ENCODE measurements around the gene RBMS3.

DNA sequence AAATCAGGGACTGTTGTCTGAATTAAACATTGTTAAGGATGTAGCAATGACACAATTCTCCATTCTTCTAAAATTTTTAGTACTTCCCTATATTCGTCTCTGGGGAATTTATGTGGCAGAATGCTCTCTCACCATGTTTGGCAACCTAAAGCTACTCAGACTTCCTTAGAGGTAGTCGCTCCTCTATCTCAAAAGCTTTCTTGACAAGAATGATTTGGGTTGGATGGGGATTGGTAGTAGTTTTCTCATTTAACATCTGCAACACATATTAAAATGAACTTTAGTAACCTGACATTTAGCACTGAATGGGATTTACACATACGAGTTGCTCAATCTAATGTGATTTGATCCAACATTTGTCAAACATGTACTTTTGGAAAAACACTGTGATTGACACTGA lies 233.3 kb downstream of the RBMS3 start:
- TF ChIP-seq CTCF (IDR thresholded peaks at IDR 0.05) = no peak
- no peak for TF ChIP-seq POLR2A (IDR thresholded peaks at IDR 0.05)

Data from thyroid gland (tissue), 4 donors.